Thyroid gland (tissue), 4 donors: ENCODE results near the gene MGLL. TPM values are rescaled to one million over a fixed set of nuclear protein-coding genes. Genes with fewer than 3 reads are reported as not detected.
A peak's percentile ranks its signal among the peaks of the same experiment; 100 is the strongest.

Experiments used
- DNase-seq, 2 donors: peaks; one replicate each; pipeline ENCODE4 v3.0.0-alpha.2; 2019
- H3K27ac ChIP-seq, 3 donors: fragments of 200-600 bp; sonication (generic); 1 replicate in 2 of 3; 2 replicates in 1 of 3; pipeline ENCODE4 v1.5.1; 2016 to 2019; ENCODE audit warnings: mild to moderate bottlenecking in 1 of 3, moderate library complexity in 1 of 3
- H3K27me3 ChIP-seq: fragments of 200-600 bp; sonication (generic); one replicate; pipeline ENCODE4 v1.5.1; 2019
- H3K36me3 ChIP-seq, 2 donors: fragments of 200-600 bp; sonication (generic); one replicate each; pipeline ENCODE4 v1.5.1; 2016 to 2019
- H3K4me1 ChIP-seq, 2 donors: fragments of 200-600 bp; sonication (generic); one replicate each; pipeline ENCODE4 v1.5.1; 2017 to 2019
- H3K4me3 ChIP-seq, 3 donors: fragments of 200-600 bp; sonication (generic); replicated peaks in 1 of 3; 1 replicate in 2 of 3; 2 replicates in 1 of 3; pipeline ENCODE4 v1.5.1; 2016; ENCODE audit warnings: mild to moderate bottlenecking in 1 of 3
- H3K9me3 ChIP-seq: fragments of 200-600 bp; sonication (generic); one replicate; pipeline ENCODE4 v1.5.1; 2017
- CTCF ChIP-seq, 6 experiments: fragments of 200-600 bp in 3 of 6; fragments of 450-650 bp in 3 of 6; sonication (generic) in 3 of 6; IDR thresholded peaks; one replicate each; pipeline ENCODE4 v1.5.1; 2016 to 2019; ENCODE audit warnings: antibody characterized with exemption in 6 of 6, mild to moderate bottlenecking in 2 of 6, inconsistent platforms in 1 of 6, moderate library complexity in 1 of 6
- POLR2A ChIP-seq, 2 donors: fragments of 450-650 bp; IDR thresholded peaks; one replicate each; pipeline ENCODE4 v1.6.1; 2017; ENCODE audit warnings: antibody characterized with exemption in 2 of 2, mild to moderate bottlenecking in 2 of 2, moderate library complexity in 1 of 2
- WGBS, 2 donors: methylation state at CpG; one replicate each; pipeline ENCODE4 v1.1.5; 2017; 5-methylcytosine and 5-hydroxymethylcytosine counted together
- intact Hi-C: fragments of 100-400 bp; cut with DNase I; formaldehyde crosslinking; loops from one replicate; pipeline ENCODE4 v1.15.1; 2023
- total RNA-seq, 4 donors: library from RNA; depleted of rRNA; stranded (reverse); fragments of >200 nt; gene quantifications; one replicate each; pipeline ENCODE4 v1.2.3, GENCODE V29; 2016

The MGLL gene
- total RNA-seq, 4 donors from 2014 or later = 12.4 to 24.7 (median 18.4) TPM

GRCh38 chr3:127652246-127652995 lies 169.9 kb downstream of the MGLL start:
- intact Hi-C loops = loop anchor here (5.0 kb wide), 2 partner anchors 180 to 320 kb away; no protein-coding TSS in a partner anchor
- DNase-seq = peak; percentile 42 to 50
- no peak overlapping the region for H3K4me3 ChIP-seq
- H3K36me3 ChIP-seq = no peaks in the 10 kb centered on the region
- WGBS, 2 donors = 77 to 98% methylated on average over 5 to 11 of the region's 13 CpGs
- H3K4me1 ChIP-seq = no peaks in the 10 kb centered on the region
- peak; percentile 62 to 83 (median 74) for TF ChIP-seq CTCF (IDR thresholded peaks at IDR 0.05)
- no peak for TF ChIP-seq POLR2A (IDR thresholded peaks at IDR 0.05)
- H3K27me3 ChIP-seq = no peaks in the 10 kb centered on the region
- H3K27ac ChIP-seq = no peak overlapping the region
- no peaks in the 10 kb centered on the region for H3K9me3 ChIP-seq

- no peak overlapping the region for H3K27ac ChIP-seq
- H3K4me1 ChIP-seq = no peaks in the 10 kb centered on the region
- intact Hi-C loops = loop anchor here (5.0 kb wide), 2 partner anchors 181 to 321 kb away; no protein-coding TSS in a partner anchor
- TF ChIP-seq POLR2A (IDR thresholded peaks at IDR 0.05) (no peak), CTCF (IDR thresholded peaks at IDR 0.05) (no peak)
- DNase-seq = no peak
- no peak overlapping the region for H3K4me3 ChIP-seq
- no peaks in the 10 kb centered on the region for H3K36me3 ChIP-seq
- H3K9me3 ChIP-seq = no peaks in the 10 kb centered on the region
- H3K27me3 ChIP-seq = no peaks in the 10 kb centered on the region
- 60 to 79% methylated on average over 8 of the region's 8 CpGs for WGBS, 2 donors
These were observed 170.7 kb downstream of the MGLL start for GRCh38 chr3:127651516-127652172.

- Histone ChIP-seq H3K4me1 (no peaks in the 10 kb centered on the region), H3K27me3 (no peaks in the 10 kb centered on the region), H3K36me3 (no peaks in the 10 kb centered on the region), H3K9me3 (no peaks in the 10 kb centered on the region), H3K4me3 (no peak overlapping the region), H3K27ac (no peak overlapping the region)
- intact Hi-C loops = loop anchor here (5.0 kb wide), 2 partner anchors 182 to 322 kb away; no protein-coding TSS in a partner anchor
- no peak for DNase-seq
- TF ChIP-seq CTCF (IDR thresholded peaks at IDR 0.05) (no peak), POLR2A (IDR thresholded peaks at IDR 0.05) (no peak)
- 89 to 95% methylated on average over 4 of the region's 4 CpGs for WGBS, 2 donors
These were observed 172.1 kb downstream of the MGLL start for GRCh38 chr3:127650236-127650635.

- H3K27me3 ChIP-seq = no peaks in the 10 kb centered on the region
- H3K36me3 ChIP-seq = no peaks in the 10 kb centered on the region
- DNase-seq = no peak
- TF ChIP-seq POLR2A (IDR thresholded peaks at IDR 0.05) (no peak), CTCF (IDR thresholded peaks at IDR 0.05) (no peak)
- H3K9me3 ChIP-seq = no peaks in the 10 kb centered on the region
- H3K4me1 ChIP-seq = no peaks in the 10 kb centered on the region
- intact Hi-C loops = no loop called here
- no peak overlapping the region for H3K27ac ChIP-seq
- no peak overlapping the region for H3K4me3 ChIP-seq
These were observed 174.5 kb downstream of the MGLL start for GRCh38 chr3:127647845-127648204.
